ENCODE measurements around the gene C1orf21.

Gene C1orf21

DNA sequence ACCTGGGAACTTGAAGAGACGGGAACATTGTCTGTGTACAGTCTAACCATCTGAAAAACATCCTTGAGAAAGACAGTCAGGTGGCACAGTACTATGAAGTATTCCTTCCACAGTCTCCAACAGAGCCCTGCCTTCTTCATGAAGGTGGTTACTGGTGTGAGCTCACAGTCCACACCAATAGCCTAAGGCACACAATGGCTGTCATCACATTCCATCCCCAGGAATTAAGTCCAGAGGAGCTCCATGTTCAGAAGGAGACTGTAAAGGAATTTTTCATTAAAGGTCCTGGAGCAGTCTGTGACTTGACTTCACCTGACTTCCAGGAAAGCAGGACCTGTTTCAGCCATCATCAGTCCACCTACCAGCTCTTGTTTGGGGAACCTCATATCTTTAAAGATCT lies 180.2 kb downstream of the C1orf21 start:
- DNase-seq = no peak

DNA sequence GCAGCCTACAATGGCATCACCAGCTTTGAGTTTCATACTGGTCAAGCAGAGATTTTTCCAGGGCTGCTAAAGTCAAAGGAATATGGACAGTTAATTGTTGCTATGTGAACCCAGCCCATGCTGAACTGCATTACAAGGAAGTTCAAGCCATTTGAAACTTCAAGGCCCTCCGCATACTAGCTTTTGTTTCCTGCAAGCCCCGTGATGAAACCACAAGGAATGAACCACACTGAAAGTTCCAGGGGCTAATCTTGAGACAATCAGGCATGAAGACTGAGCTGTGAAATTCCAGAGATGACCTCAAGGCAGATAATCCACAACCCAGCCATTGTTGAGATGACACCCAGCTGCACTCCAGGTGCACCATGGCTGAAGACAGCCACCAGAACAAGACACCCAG lies 180.8 kb downstream of the C1orf21 start:
- peak; percentile 73 for DNase-seq

DNA sequence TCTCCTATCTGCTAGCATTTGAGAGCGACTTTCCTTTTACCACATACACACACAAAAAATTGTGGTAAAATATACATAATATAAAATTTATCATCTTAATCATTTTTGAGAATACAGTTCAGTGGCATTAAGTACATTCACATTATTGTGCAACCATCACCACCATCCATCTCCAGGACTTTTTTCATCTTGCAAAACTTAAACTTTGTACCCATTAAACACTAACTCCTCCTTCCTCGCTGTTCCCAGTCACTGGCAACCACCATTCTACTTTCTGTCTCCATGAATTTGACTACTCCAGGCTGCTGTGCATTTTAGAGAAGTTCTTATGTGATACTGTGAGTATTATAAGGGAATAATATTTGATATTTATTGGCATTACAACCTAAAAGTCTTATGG lies 181.3 kb downstream of the C1orf21 start:
- DNase-seq = no peak

DNA sequence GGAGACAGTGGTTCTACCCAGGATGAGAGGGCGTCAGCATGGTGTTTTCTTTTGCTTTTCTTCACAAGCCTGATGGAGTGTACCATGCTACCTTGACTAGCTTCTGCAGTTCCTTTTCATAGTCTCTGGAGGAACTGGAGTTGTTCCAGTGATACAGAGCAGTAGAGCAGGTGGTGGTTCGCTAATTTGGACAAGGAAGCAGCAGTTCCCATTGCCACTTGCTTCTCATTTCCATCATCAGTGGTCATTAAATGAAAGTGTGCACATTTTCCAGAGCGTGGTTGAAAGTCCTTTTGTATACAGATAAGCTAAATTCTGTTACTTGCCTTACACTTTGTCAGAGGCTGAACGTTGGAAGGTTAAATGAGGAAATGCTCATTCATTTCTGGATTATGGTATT lies 182.3 kb downstream of the C1orf21 start:
- DNase-seq = no peak

DNA sequence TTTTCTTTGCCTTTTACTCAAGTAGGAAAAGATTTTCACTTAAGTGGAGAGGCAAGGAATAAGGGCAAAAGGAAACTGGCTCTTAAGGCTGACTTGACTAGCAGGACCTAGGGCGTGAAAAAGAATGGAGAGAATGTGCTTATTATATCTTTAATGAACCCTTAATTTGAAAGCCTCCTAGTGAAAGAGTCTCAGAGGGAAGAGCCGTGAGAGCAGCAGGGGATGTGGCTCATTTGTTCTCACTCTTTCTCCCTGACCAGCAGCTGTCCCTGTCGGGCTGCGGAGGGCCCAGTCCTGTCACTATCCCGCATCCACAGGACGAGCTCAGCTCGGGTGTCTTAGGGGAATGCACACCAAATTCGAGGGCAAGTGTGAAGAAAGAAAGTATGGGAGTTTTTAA lies 187.8 kb downstream of the C1orf21 start:
- no peak for DNase-seq

DNA sequence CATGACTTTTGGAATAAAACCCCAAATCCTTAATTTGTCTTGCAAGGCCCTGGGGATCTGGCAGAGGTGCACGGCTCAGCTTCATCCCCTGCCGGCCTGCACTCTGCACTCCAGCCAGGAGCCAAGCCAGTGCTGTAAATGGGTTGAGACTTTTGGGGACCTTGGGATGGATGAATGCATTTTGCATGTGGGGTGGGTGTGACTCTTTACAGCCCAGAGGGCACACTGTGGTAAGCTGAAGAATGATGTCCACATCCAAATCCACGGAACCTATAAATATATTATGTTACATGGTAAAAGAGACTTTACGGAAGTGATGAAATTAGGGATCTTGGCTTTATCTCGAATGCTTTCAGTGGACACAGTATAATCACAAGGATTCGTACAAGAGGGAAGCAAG lies 190.0 kb downstream of the C1orf21 start:
- DNase-seq = no peak

DNA sequence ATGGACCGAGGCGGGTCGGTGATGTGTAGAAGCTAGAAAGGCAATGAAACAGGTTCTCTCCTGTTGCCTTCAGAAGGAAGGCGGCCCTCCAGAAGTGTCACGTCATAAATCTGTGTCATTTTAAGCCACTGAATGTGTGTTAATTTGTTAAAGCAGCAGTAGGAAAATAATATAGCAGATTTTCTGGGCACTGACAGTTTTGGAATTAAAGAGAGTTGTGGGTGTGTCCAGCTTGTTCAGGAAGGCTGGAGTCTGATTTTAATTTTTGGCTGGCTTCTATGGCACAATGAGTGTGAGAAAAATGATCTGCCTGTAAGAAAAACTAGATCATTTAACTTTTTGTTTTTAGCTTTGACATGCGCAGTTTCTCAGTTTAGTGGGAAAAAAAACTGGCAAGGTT lies 190.5 kb downstream of the C1orf21 start:
- no peak for DNase-seq

DNA sequence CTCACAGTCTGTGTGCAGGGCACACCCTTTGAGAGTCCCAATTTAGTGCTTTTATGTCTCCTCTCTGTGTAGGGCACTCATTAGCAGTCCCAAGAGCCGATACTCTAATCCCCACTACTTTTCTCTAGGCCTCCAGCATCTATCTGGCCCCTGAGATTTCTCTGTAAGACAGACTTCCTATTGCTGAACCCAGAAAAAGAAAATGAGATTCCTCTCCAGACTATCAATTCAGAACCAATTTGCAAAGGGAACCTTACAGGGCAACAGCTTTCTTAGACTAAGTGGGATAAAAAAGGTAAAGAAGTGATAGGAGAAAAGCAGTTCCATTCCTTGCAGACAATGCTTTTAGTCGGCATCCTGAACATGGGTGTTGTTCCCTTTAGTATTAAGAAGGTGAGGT lies 195.6 kb downstream of the C1orf21 start:
- DNase-seq = no peak

DNA sequence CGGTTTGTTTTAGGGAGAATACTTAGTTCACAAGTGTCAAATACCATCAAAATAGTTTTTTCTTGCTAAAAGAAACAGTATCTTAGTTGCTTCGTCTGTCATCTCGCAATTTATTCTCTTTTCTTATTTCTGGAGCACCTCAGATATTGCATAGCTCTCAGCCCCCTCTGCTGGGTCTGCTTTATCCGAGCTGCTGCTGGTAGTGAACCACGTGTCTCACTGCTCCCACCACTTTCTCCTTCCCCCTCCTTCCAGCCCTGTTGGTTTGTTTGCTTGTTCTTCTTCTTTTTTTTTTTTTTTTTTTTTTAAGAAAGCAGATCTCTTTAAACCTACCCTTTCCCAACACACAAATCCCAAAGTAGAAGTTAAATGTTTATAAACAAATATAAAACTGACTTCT lies 197.0 kb downstream of the C1orf21 start:
- DNase-seq = no peak

DNA sequence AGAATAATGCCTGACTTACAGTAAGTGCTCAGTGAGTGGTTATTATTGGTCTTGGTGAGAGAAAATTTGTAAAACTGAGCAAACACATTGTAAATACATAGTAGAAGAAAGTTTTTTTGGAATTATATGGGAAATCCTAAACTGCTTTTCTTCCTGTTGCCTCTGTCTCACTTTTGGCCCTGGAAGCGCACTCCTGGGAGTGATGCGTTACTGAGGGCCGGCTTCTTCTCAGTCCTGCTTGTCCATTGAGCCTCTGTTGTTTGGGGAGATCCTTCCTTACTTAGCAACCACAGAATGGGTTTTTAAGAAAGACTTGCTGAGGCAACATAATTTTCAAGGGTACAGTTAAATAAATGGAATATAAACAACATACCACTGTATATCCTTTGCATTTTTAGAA lies 201.9 kb downstream of the C1orf21 start:
- DNase-seq = no peak

DNA sequence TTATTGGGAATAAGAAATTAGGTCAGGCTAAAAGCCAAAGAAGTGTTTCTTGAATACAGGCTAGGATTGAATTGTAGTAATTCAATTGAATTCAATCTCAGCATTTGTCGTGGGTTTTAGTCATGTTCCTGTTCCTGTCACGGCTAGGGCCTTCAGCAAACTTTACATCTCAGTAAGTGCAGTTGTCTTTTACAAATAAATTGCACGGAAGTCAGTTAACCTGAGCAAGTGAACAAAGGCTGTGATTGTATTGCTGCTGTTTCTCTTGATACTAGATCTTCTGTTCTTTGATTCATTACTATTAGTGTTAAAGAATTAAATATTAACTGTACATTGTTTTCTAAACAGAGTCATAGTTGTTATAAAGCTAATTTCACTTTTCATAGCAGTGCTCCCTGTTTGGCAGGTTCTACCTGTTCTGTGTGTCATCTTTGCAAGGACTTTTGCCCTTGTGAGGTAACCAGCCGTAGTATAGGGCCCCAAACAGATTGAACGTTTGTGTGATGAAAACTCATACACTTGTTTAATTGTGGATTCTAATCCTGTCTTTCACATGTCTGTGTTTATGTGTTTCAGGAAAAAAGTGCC lies 203.4 kb downstream of the C1orf21 start:
- no peak for DNase-seq

DNA sequence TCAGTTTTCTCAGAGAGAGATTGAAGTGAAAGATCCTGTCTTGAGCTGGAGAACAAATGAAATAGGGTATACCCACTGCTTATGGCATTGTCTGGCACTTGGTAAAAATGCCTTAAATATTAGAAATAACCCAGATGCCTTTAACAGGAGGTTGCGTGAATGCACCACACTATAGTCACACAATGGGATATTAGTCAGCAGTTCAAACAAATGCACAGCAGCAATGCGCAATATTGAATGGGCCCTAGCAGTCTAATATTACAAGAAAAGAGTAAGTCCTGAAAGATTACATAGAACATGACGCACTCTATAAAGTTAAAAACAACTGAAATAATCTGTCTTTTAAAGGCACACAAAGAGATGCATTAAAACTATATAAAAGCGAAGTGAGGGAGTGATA lies 206.8 kb downstream of the C1orf21 start:
- peak; percentile 24 for DNase-seq

DNA sequence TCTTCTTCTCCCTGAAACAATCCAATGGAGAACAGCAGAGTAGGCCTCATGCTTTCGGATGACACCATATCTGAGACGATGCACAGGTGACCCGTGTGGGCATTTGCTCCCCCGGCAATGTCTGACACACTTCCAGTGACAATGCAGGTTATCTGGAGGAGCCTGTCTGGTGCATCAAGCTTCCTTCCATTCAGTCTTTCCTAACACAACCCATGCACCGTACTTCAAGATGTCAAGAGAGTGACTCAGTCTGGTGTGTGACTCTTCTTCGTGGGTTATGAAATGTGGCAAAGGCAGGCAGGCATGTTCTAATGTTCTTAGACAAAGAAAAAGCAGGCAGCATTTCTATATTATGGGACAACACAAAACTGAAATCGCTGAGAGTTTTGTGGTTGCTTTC lies 208.8 kb downstream of the C1orf21 start:
- DNase-seq = peak; percentile 79

DNA sequence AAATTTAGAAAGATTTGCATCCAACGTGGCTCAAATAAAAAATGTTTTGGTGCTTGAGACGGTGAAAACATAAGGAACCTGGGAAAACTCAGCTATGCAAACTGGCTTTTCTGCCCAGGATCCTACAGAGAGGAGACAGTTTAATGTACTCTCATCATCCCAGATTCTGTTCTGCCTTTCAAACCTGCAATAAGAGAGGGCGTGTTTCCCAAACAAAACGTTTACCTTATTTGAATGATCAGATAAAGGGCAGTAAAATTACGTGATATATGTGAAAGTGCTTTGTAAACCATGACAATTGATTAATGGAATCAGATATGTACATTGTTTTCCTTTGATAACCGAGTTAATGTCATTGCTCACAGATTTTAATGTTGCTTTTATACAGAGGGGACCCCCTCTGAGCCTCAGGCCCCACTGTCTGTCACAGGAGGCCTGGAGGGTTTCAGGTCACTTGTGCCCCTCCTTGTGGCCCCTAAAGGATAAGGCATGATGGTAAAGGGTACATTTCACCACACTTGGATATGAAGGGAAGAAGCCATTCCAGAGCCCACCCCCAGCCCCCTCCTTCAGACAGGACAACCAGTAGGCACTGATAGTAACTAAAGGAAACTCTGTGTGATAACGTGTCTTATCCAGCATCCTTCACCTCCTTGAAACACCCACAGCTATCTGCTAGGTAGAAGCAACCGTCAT lies 210.3 kb downstream of the C1orf21 start:
- no peak for DNase-seq

DNA sequence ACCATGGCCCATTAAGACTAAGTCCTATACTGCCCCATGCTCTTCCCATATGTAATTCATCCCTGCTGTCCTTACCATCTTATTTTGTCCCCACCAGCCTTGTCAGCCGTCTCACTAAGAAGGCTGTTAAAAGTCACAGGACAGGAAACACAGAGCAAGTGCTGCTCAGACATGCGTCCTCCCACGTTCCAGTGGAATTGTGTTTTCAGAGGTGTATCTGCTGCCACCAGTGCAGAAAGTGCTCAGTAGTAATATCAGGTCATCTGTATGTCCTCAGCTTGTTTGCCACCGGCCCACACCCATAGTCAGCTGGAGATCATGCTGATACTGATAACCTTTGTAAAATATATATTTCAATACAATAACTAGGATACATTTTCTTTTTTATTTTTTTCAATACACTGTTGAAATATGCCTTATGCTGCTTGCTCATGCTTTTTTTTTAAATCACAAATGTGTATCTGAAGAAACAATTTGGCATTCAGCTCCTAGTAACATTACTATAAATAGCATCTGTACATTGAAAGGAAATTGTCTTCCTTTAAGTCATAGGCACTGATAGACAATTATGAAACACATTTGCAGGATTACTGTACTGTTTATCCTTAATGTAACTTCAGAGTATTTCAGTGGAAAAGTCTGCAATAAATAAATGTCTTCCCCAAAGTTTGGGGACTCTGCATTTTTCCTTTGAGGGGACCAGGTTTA lies 211.0 kb downstream of the C1orf21 start:
- DNase-seq = peak; percentile 72

DNA sequence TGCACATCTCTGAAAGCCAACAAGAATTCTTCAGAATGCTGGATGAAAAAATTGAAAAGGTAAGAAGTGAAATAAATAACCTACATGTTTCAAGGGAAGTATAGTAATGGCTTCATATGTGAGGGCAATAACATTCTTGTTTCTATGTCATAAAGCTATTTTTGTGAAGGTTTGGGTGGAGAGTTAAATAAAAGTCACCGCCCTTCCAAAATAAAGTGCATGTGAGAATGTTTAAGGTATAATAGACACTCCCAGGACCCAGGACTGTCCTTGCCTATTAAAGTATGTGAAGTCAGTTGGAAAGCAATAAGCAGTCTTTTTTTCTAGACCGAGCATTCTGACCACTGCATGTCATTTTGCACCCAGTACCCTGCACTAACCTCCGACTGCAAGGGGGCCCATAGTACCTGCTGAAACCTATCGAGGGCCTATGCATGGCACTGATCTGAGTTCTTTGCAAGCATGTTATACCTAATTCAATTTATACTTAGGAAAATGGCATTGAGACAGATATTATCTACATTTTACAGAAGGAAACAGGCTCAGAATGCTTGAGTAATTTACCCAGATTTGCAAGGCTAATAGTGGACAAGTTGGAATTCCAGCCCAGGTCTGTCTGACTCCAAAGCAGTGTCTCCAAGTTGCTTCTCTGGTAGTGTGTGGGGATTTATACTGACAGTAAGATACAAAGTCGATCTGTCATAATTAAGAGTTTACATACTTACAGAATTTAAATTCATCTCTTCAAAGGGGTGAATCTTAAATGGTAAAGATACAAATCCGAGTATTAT lies 211.8 kb downstream of the C1orf21 start:
- DNase-seq = no peak

DNA sequence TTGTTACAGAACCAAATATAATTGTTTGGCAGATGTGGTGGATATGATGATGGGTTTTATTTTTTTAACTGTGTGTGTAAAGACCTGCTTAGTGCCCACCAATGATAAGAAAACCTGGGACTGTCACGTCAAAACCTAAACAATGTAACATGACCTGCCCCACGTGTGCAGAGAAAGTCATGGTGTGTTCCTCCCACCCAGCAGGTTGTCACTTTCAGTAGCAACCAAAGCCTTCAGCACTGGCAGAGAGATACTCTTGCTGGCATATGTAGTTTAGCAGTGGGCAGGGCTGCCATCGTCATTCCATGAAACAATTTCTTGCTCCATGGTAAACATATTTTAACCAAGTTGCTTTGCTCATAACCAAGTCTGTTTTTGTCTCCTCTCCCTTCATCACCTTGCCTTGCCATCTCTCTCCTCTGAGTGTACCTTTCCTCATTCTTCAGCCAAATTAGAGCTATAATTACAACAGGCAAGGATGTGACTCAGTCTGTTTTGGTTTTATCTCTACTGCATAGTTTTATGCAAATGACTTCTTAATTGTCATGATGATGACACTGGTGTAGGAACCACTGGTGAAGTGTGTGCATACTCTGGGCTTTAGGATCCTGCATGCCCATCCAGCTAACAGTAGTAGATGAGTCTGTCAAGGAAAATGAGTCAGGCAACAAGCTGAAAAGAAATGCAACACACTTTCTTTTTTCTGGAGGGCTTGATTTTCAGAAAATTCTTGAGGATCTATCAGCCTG lies 217.5 kb downstream of the C1orf21 start:
- peak; percentile 32 for DNase-seq

DNA sequence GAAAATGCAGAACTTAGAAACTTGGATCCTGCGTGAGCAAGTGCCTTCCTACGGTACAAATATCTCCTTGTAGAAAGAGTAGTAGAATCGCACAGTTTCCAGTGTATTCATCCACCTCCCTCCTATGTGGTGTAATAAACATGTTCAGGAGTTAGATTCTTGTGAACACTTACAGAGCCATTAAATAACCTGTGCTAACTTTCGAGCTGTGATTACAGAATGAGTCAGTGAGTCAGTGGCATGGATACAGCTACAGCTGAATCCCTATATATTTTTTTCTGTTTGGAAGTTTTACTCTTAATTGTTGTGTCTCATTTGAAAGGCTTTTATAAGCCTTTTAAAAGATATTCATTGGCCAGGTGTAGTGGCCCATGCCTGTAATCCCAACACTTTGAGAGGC lies 219.1 kb downstream of the C1orf21 start:
- no peak for DNase-seq

DNA sequence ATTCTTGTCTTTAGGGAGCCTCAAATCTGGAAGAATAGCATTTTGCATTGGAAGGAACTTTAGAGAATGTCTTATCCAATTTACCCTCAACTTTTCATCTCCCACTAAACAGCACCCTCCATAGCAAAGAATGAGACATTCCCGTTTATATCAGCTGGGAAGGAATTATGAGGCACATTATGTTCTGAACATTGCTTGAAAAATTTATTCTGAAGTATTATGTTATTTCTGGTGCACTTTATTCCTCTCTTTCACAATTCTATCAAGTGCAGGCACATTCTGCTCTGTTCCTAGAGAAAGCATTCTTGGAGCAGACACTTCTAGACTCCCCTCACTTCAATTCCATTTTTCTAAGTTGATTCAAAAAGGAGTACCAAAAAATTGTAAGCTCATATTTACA lies 220.0 kb downstream of the C1orf21 start:
- DNase-seq = no peak

DNA sequence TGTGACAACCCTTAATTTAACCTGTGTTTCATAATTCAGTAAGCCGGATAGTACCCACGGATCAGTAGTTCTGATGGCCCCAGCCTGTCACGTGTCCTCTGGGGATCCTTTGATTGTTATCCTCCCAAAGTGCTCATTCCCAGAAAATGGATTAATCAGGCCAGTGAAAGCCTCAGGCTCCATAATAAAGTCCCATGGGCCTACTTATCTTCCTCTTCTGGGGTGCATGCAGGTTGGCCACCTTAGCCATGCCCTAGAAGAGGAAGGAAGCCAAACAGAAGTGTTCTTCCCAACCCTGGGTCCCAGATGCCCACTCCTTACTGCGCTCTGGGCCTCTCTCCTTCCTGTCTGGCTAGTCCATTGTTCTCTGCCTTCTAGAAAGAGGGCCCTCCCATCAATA lies 221.8 kb downstream of the C1orf21 start:
- no peak for DNase-seq

DNA sequence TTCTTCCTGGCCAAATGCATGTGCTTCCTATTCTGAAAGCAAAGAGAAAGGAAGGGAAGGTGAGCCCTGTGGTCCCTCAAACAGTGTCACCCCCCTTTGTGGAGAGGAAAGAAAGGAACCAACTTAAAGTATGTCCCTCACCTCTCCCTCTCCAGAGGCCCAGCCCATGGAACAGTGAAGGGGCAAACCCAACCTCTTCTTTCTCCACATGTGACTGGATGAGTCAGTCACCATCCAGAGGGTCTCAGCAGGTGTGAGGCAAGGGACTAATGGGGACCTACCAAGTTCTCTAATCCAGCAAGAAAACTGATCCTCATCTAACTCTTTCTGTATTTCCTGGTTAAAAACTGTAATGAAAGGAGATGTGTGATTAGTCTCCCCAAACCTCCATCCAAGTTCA lies 222.2 kb downstream of the C1orf21 start:
- no peak for DNase-seq

DNA sequence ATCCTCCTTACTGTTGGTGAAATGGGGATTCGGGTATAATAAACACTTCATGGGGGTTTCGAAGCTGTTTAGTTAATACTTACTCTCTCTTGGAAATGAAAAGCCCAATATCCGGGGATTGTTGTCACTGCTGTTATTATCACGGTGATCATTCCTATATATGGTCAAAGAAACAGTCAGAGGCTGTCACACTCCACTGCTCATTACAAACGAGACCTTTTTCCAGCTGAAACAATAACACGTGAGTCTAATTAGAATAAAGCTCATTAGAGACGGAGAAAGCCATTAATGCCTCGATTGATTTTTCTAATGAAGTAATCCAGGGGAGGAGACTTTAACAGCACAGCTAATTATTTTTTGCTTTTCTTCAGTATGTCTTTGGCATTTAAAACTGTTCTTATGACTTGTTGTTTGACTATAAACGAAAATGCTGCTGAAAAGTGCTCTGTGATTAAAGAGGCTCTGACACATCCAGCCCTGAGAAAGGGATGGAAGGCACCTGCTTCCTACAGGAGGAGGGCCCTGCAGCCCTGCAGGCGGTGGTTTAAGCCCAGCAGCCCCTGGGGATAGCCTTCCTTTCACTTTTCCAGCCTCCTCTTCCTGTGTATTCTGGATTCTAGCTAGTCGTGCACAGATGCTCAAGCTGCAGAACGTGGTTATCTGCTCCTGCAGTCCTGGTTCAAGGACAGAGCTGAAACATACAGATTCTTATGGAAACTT lies 224.2 kb downstream of the C1orf21 start:
- DNase-seq = no peak

Measured in fibroblast of skin of right biceps (primary cell).